Body of pancreas (tissue), 4 donors: Measurements from ENCODE around the gene PHAX.

ENCODE experiments used
- POLR2A ChIP-seq, 3 donors: fragments of 450-650 bp; IDR thresholded peaks; one replicate each; pipeline ENCODE4 v1.6.1; 2016; ENCODE audit warnings: antibody characterized with exemption in 3 of 3, mild to moderate bottlenecking in 2 of 3
- TF ChIP-seq, protein P1 (sequence below), 7 experiments: fragments of 450-650 bp in 4 of 7; fragments of 200-600 bp in 3 of 7; sonication (generic) in 3 of 7; IDR thresholded peaks; one replicate each; pipeline ENCODE4 v1.5.1; 2016 to 2019; ENCODE audit warnings: antibody characterized with exemption in 7 of 7

DNA sequence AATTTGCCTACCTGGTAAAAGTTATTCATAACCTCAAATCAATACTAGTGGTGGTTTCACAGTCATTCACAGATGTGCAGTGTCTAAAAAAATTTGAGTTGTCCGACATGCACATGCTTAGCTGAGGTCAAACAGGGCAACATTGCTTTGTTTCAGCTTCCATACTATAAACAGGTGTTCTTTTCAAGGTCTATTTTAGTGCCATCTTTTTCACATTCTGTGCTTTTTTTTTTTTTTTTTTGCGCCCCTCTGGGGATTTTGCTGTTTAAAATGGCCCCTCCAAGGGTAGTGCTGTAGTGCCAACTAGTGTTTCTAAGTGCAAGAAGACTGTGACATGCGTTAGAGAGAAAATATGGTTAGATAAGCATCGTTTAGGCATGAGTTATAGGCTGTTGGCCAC, 14.5 kb downstream of the PHAX start:
- no peak for TF ChIP-seq POLR2A (IDR thresholded peaks at IDR 0.05)
- TF ChIP-seq, protein P1, sequence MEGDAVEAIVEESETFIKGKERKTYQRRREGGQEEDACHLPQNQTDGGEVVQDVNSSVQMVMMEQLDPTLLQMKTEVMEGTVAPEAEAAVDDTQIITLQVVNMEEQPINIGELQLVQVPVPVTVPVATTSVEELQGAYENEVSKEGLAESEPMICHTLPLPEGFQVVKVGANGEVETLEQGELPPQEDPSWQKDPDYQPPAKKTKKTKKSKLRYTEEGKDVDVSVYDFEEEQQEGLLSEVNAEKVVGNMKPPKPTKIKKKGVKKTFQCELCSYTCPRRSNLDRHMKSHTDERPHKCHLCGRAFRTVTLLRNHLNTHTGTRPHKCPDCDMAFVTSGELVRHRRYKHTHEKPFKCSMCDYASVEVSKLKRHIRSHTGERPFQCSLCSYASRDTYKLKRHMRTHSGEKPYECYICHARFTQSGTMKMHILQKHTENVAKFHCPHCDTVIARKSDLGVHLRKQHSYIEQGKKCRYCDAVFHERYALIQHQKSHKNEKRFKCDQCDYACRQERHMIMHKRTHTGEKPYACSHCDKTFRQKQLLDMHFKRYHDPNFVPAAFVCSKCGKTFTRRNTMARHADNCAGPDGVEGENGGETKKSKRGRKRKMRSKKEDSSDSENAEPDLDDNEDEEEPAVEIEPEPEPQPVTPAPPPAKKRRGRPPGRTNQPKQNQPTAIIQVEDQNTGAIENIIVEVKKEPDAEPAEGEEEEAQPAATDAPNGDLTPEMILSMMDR (IDR thresholded peaks at IDR 0.05) = no peak
